Large intestine (tissue), 3 donors: Measurements from ENCODE around the gene SMAP1. TPM values are rescaled to one million over a fixed set of nuclear protein-coding genes. Genes with fewer than 3 reads are reported as not detected.

Experiments
- DNase-seq, 2 donors: peaks; one replicate each; pipeline versions ENCODE4 v3.0.0 to v3.0.0-alpha.2; 2013
- H3K27ac ChIP-seq: one replicate; pipeline ENCODE4 v1.5.1; 2013; ENCODE audit warnings: low read length
- H3K27me3 ChIP-seq: 2 replicates; pipeline ENCODE4 v1.6.1; 2013; ENCODE audit warnings: low read length; ENCODE audit not compliant: control insufficient read depth, insufficient read depth
- H3K36me3 ChIP-seq: 2 replicates; pipeline ENCODE4 v1.6.1; 2013; ENCODE audit warnings: low read length; ENCODE audit not compliant: control insufficient read depth, insufficient read depth
- H3K4me1 ChIP-seq: one replicate; pipeline ENCODE4 v1.6.1; 2013; ENCODE audit warnings: low read length; ENCODE audit not compliant: control insufficient read depth, insufficient read depth
- H3K4me3 ChIP-seq: one replicate; pipeline ENCODE4 v1.5.1; 2013; ENCODE audit warnings: low read length
- H3K9me3 ChIP-seq: one replicate; pipeline ENCODE4 v1.6.1; 2013; ENCODE audit warnings: mild to moderate bottlenecking, low read depth, low read length, moderate library complexity; ENCODE audit not compliant: control insufficient read depth
- WGBS: methylation state at CpG from one replicate; pipeline ENCODE4 v1.1.5; 2013; ENCODE audit warnings: low lambda C conversion rate; ENCODE audit not compliant: insufficient coverage; 5-methylcytosine and 5-hydroxymethylcytosine counted together
- polyA plus RNA-seq: library from polyadenylated mRNA; unstranded; fragments of 120-200 nt; gene quantifications from one replicate; pipeline ENCODE4 v1.2.1, GENCODE V29; 2013

The SMAP1 gene
- polyA plus RNA-seq, 1 donor: 38.9 TPM

DNA sequence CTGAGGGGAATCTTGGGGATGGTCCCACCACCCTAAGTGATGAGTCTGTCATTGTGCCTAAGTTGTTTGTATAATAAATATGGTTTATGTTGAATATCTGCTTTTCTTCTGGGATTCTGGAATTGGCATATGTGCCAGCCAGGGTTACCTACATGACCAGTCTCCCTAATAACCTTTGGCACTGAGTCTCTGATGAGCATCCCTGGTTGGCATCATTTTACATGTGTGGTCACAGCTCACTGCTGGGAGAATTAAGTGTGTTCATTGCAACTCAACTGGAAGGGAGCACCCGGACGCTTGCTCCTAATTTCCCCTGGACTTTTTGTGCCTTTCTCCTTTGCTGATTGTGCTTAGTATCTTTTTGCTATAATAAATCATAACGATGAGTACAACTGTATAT, 8.1 kb downstream of the SMAP1 start:
- Histone ChIP-seq H3K4me3 (no peak overlapping the region), H3K4me1 (no peaks in the 10 kb centered on the region), H3K9me3 (peaks cover 7% of the 10 kb centered on the region), H3K36me3 (no peaks in the 10 kb centered on the region), H3K27me3 (no peaks in the 10 kb centered on the region), H3K27ac (no peak overlapping the region)
- WGBS: 100% methylated on average over 2 of the region's 3 CpGs
- no peak for DNase-seq

DNA sequence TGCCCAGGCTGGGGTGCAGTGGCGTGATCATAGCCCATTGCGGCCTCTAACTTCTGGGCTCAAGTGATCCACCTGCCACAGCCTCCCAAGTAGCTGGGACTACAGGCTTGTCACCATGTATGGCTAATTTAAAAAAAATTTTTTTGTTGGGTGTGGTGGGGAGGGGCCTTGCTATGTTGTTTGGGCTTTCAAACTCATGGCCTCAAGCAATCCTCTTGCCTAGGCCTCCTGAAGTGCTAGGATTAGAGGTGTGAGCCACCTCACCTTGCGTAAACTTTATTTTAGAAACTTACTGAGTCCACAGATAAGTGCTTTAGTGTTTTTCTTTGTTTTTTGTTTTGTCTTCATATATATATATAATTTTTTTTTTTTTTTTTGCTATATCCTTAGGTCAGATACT, 9.1 kb downstream of the SMAP1 start:
- Histone ChIP-seq H3K4me3 (no peak overlapping the region), H3K27me3 (no peaks in the 10 kb centered on the region), H3K27ac (no peak overlapping the region), H3K4me1 (no peaks in the 10 kb centered on the region), H3K9me3 (peaks cover 7% of the 10 kb centered on the region), H3K36me3 (no peaks in the 10 kb centered on the region)
- DNase-seq: no peak
- WGBS: no CpG with 5 or more reads among the region's 3 CpGs

- Histone ChIP-seq H3K27me3 (no peaks in the 10 kb centered on the region), H3K27ac (no peak overlapping the region), H3K36me3 (no peaks in the 10 kb centered on the region), H3K9me3 (peaks cover 7% of the 10 kb centered on the region), H3K4me3 (no peak overlapping the region), H3K4me1 (no peaks in the 10 kb centered on the region)
- no peak for DNase-seq
- WGBS: 66% methylated on average over 3 of the region's 4 CpGs
These were observed 12.7 kb downstream of the SMAP1 start for GRCh38 chr6:70680396-70680795.

DNA sequence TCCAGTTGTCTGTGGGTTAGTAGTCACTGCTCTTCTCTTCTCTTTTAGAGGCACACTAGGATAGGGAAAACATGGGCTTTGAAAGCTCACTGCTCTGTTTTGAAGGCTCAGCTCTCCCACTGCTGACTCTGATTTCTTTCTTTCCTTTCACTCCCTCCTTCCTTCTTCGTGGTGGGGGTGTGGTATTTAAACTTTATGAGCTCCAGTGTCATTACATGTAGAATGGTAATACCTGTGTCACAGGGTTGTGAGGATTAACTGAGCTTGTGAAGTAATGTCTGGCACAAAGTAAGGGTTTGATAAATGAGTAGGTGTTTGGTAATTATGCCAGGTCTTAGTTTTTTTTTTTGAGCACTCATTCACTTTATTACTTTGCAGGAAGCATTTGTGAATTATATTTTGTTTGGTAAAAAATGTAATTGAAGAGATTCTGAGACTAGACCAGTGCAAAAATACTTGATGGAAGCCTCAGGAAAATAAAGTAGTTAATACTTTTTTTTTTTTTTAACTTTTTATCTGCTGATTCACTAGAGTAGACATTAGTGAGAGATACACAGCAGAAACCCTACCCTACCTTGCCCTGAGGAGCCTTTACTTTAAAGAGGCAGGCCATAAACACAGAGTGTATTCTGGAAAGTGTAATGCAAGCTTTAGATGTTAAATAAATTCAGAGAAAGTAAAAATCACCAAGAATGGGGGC, 17.3 kb downstream of the SMAP1 start:
- peak; percentile 14 to 52 for DNase-seq
- no peaks in the 10 kb centered on the region for H3K27me3 ChIP-seq
- no peak overlapping the region for H3K4me3 ChIP-seq
- no peaks in the 10 kb centered on the region for H3K4me1 ChIP-seq
- 0% methylated on average over 1 of the region's 1 CpG for WGBS
- H3K36me3 ChIP-seq: no peaks in the 10 kb centered on the region
- H3K27ac ChIP-seq: no peak overlapping the region
- H3K9me3 ChIP-seq: no peaks in the 10 kb centered on the region

DNA sequence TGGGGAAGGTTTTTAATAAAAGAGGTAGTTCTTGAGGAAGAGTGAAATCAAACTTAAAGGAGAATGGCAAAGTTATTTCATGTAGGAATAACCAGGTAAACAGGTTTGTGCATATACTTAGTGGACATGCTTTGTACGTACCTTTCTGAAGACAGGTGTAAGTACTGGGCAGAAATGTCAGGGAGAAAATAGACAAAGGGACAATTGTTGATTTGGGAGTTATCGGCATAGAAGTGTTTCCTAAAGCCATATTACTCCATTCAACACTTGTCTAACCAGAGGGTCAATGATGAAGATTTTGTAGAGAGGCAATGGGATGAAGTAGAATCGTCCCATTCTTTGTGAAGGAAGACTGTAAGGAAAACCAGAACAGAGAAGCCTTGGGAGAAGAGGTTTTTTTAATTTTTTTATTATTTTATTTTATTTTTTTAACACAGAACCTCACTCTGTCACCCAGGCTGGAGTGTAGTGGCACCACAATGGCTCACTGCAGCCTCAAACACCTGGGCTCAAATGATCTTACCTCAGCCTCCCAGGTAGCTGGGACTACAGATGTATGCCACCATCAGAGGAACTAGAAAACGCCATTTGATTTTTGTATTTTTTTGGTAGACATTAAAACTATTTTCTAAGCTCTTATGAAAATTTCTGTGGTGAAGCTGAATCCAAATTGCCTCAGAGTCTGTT, 18.0 kb downstream of the SMAP1 start:
- Histone ChIP-seq H3K4me3 (no peak overlapping the region), H3K27me3 (no peaks in the 10 kb centered on the region), H3K36me3 (no peaks in the 10 kb centered on the region), H3K4me1 (no peaks in the 10 kb centered on the region), H3K9me3 (no peaks in the 10 kb centered on the region), H3K27ac (no peak overlapping the region)
- WGBS: 60% methylated on average over 1 of the region's 4 CpGs
- no peak for DNase-seq

- no peaks in the 10 kb centered on the region for H3K9me3 ChIP-seq
- no peak for DNase-seq
- WGBS: 33% methylated on average over 1 of the region's 3 CpGs
These were observed 19.0 kb downstream of the SMAP1 start for GRCh38 chr6:70686548-70687133.

GRCh38 chr6:70693887-70694286, 26.2 kb downstream of the SMAP1 start:
- no CpG with 5 or more reads among the region's 1 CpG for WGBS
- DNase-seq: no peak
- H3K27me3 ChIP-seq: no peaks in the 10 kb centered on the region

More at GRCh38 chr6:70686548-70687133, 19.0 kb downstream of the SMAP1 start:
- Histone ChIP-seq H3K4me1 (no peaks in the 10 kb centered on the region), H3K27me3 (no peaks in the 10 kb centered on the region), H3K27ac (no peak overlapping the region), H3K36me3 (no peaks in the 10 kb centered on the region), H3K4me3 (no peak overlapping the region)

GRCh38 chr6:70694371-70694770, 26.7 kb downstream of the SMAP1 start:
- no CpG with 5 or more reads among the region's 1 CpG for WGBS
- peaks cover 2% of the 10 kb centered on the region for H3K9me3 ChIP-seq
- H3K27me3 ChIP-seq: no peaks in the 10 kb centered on the region
- no peaks in the 10 kb centered on the region for H3K4me1 ChIP-seq
- no peak overlapping the region for H3K4me3 ChIP-seq
- no peak overlapping the region for H3K27ac ChIP-seq
- peaks cover 2% of the 10 kb centered on the region for H3K36me3 ChIP-seq
- DNase-seq: no peak

More at GRCh38 chr6:70693887-70694286, 26.2 kb downstream of the SMAP1 start:
- no peak overlapping the region for H3K27ac ChIP-seq
- peaks cover 2% of the 10 kb centered on the region for H3K9me3 ChIP-seq
- H3K4me1 ChIP-seq: no peaks in the 10 kb centered on the region
- no peak overlapping the region for H3K4me3 ChIP-seq
- H3K36me3 ChIP-seq: no peaks in the 10 kb centered on the region

GRCh38 chr6:70700922-70701876, 33.5 kb downstream of the SMAP1 start:
- no CpG with 5 or more reads among the region's 10 CpGs for WGBS
- Histone ChIP-seq H3K4me1 (no peaks in the 10 kb centered on the region), H3K36me3 (peaks cover 7% of the 10 kb centered on the region), H3K27ac (no peak overlapping the region), H3K9me3 (no peaks in the 10 kb centered on the region), H3K27me3 (no peaks in the 10 kb centered on the region), H3K4me3 (no peak overlapping the region)
- DNase-seq: no peak

- Histone ChIP-seq H3K4me3 (no peak overlapping the region), H3K9me3 (no peaks in the 10 kb centered on the region), H3K27ac (no peak overlapping the region), H3K27me3 (no peaks in the 10 kb centered on the region), H3K4me1 (no peaks in the 10 kb centered on the region), H3K36me3 (peaks cover under 1% of the 10 kb centered on the region)
- WGBS: 89% methylated on average over 1 of the region's 2 CpGs
- DNase-seq: no peak
These were observed 38.1 kb downstream of the SMAP1 start for GRCh38 chr6:70705772-70706171.
